GM18858 (cell line): ENCODE results near the gene KCNK10.

Experiments used
- ATAC-seq: cut with Tn5 transposase; IDR thresholded peaks from one replicate; pipeline ENCODE4 v1.9.1; 2021; ENCODE audit not compliant: unreplicated experiment

Gene KCNK10

DNA sequence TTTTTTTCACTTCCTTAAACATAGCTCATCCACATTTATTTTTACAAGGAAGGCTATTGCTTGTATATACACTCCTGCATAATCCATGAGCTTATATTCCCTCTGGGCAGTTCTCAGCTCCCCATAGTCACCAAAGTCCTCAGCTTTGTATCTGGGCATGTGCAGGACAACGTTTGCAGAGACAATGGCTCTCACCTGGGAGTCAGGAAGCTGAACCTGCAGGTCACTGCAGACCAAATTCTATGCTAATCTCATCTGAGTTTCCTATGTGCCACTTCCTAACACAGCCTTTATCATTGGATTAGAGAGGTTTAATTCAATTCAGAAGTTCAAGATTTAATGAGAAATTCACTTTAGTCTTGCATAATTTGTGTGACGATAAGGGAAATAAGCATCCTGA is 131.5 kb downstream of the KCNK10 start:
- ATAC-seq = no peak

DNA sequence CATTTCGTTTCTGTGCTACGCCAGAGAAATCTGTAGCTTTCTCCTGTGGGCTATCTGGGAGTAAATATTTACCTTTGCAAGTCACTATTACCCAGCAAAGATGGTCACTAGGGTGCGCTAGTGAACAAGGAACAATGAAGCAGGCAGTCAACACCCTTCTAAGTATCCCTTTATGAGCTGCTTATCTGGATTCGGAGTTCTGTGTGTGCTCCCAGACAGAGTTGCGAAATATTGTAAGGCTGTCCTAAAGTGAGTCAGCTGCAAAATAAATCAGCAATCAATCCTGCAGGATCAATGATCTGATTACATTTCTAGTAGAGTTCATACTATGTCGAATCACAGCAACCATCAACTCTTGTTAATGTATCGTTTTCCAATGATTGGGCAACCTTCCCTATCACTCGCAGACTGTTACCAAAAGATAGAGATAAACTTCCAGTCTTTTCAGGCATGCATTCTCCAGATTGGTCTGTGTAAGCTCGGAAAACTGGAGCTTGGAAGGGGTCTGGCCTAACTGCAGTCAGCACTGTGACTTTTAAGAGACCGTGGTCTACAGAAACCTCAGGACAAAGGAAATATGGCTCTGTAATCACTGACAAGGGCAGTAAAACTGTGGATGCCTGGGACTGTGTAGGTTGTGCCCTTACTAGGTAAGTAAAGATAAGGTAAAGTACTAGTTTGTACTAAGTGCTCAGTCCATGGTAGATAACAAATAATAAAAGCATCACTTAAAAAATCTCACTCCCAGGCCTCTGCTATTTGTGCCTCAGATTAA is 133.5 kb downstream of the KCNK10 start:
- peak; percentile 89 for ATAC-seq

DNA sequence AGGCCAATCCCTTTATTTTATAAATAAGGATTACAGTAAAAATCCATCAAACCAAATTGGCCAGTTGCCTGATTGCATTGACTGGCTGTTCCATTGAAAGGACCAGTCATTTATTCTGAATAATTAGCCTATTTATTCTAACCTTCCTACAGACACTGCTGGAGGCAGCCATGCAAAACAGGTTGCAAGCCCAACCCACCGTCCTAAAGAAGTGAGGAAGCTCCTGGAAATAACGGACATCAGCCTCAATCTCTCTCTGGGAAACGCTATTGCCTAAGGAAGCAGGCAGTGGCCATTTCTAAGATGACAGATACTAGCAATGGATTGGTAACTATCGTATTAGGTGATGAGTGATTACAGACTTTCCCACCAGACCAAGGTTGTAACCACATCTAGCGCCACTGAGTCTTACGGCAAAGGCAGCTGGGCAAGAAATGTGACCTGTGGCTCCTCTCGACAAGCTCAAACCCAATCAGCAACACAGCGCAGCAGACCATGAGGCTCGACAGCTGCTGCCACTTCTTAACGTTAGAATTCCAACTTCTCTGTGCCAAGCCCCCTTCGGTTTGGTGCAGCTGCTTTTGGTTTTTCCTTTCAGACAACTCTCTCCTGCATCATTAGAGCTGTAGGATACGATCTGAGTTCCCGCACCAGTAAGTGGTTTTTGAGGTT is 134.2 kb downstream of the KCNK10 start:
- ATAC-seq = peak; percentile 32

DNA sequence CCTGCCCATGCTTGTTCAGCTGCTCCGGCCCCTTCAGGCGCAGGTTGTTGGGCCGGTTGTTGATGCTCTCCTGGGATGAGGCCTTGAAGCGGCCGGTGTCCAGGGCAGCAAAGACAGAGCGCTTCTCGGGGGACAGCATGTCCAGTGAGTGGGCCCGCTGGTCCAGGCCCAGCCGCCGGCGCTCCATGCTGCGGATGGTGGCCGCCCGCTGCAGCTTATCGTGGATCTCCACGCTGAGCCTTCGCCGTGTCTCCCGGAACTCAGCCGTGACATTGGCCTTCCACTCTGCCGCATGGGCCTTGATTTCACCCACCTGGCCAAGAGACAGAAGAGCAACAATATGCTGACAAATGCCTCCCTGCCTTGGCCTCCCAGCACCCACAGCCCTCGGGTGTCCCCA is 137.2 kb downstream of the KCNK10 start:
- no peak for ATAC-seq

DNA sequence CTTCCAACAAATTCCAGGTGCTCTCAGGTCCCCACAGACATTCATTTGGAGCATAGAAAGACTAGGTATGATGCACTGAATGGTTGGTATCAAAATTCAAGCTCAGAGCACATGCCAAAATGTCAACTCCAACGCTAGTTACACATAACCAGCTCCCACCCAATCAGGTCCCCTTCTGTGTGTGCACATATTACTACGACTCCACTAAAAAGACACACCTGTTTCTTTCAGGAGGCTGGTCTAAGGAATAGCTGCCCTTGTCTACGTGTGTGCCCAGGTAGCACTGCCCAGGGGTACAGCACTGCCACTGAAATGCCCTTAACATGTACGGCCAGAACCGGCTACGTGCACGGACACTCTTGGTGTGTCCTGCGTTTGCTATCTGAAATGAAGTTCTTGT is 138.1 kb downstream of the KCNK10 start:
- no peak for ATAC-seq

DNA sequence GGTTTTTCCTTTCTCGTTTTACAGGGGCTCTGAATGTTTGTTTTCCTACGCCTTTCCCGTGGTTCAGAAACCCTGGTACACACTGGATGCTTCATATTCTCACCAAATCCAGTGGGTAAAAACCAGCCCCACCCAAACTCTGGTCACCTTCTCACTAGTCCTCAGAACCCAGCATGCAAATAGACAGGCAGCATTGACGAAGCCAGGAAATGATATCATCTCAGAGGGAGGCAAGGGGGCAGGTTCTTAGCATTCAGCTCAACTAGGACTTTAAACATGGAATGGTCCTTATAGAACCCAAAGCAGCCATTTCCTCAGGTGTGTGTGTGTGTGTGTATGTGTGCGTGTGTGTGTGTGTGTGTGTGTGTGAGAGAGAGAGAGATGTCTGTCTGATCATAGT is 142.0 kb downstream of the KCNK10 start:
- peak; percentile 67 for ATAC-seq

DNA sequence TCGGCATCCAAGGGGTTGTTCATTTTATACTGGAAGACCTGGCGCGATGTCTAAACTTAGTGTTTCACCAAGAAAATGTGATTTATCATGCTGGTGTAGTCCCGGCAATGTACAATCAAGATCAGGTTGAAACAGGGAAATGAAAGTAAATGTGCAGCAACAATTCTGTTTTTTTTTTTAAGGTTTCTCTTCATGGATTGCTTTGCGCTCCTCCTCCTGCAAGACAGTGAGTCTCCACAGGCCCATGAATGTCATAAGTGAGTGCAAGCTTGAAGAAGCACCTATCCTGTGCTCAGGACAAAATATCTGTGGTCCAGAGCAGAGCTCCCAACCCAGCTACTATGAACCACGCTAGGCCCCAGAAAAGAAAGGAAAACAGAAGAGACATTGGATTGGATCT is 143.4 kb downstream of the KCNK10 start:
- no peak for ATAC-seq

DNA sequence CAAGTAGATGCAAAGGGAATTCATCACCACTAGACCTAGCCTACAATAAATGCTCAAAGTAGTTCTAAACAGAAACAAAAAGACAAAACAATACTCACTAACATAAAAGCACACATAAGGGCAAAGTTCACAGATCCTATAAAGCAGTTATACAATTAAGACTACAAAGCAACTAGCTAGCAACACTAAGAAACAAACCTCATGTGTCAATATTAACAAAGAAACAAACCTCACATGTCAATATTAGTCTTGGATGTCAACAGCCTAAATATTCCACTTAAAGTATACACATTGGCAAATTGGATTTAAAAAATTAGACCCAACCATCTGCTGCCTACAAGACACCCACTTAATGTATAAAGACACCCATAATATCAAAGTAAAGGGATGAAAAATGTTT is 152.7 kb downstream of the KCNK10 start:
- ATAC-seq = no peak

DNA sequence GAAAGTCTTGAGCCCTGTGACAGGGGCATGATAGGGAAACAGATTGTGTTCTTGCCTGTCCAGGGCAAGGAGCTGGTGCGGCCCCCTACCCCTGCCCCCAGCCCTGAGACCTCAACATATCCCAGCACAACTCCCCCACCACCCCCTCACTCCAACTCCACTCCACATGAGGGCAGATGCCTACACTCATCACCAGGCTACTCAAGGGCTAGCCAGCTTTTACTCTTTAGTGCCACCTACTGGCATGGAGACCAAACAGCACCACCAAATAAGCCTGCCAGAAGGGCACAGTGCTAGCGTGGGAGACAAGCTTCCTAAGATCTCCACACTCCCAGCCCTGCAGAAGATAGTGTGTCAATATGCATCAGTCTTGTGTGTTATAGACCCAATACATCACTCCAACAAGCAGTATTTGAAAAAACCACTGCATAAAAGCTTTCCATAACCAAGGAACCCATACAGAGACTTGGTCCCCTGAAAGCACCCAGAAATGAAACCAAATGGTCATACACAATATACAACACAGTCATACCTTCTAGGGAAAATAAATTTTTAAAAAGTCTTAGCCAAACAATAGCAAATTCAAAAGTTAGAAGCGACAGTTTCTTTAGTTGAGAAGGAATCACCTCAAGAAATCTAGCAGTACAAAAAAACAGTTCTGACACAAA is 154.4 kb downstream of the KCNK10 start:
- peak; percentile 81 for ATAC-seq

DNA sequence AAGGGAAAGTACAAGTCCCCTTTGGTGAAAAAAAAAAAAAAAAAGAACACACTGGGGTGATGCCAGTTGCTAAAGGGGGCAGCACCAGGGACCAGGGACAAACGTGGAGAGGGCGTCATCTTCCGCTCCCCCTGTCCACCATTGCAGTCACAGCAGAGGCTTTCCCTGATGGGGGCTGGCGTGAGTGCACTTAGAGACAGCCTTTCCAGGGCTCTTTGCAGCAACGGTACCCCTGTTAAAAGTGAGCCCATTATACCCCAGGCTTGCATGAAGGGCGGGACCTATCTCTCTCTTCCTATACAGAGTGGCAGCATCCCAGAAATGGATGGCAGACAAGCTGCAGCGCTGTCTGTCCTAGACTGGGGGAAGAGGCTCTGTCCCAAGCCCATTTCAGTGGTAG is 155.0 kb downstream of the KCNK10 start:
- no peak for ATAC-seq

DNA sequence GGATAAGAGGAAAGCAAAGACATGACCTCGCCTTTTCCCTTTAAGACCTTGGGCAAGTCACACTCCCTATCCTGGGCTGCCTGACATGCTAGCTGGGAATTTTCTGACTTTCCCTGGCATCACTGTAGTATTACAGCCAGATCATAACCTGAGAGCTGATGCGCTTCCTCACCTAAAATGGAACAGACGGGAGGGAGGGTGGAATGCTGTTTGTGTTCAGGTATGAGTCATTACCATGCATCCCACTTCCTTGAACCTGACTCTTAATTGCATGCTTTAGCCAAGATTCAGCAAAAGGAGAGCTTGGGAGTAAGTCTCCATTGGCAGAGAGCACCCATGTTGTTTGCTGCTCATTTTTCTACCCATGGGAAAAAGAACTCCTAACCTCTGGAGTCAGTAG is 156.5 kb downstream of the KCNK10 start:
- no peak for ATAC-seq

DNA sequence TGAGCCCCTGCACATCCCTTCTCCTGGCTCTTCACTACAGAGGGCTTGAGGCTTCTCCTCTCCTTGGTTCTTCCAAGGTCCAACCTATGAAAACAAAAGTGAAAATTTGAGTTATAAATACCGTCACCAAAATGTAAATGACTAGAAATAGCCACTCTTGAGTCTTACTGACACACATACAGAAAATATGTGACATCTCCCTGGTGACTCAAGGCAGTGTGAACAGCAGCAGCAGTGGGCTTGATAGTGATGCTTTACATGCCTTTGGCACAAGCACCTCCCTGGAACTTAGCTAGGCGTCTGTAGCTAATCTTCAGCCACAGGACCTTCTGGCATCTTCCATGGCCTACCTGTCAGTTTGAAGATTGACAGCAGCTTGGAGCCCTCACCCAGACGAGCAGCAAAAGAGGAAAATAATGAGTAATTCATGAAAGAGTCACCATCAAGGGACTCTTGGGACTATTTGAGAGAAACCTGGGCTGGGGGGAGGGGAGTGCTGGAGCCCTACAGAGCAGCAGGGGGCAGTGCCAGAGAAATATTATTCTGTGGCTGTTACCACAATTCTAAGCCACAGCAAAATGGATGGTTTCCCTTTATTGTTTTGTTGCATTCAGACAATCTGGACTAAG is 158.0 kb downstream of the KCNK10 start:
- ATAC-seq = no peak

DNA sequence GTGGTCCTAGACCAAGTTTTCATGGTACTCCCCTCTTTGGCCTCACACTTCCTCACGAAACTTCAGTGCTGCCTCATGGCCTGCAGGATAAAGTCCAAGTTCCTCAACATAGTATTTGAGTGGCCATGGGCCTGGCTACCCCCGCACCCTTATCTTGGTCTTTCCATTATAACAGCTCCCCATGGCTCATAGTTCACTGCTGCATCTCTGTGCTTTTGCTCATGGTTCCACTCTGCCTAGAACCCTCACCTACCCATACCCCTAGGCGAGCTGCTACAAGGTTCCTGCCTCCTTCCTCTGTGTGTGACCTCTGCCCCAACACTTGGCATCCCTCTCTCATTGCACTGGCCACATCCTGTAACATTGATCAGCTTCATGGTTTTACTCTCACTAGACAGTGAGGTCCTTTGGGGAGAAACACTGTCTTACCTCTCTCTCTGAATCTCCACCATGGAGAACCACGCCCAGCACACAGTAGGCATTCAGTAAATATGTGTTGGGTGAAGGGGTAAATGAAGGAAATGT is 159.3 kb downstream of the KCNK10 start:
- no peak for ATAC-seq

DNA sequence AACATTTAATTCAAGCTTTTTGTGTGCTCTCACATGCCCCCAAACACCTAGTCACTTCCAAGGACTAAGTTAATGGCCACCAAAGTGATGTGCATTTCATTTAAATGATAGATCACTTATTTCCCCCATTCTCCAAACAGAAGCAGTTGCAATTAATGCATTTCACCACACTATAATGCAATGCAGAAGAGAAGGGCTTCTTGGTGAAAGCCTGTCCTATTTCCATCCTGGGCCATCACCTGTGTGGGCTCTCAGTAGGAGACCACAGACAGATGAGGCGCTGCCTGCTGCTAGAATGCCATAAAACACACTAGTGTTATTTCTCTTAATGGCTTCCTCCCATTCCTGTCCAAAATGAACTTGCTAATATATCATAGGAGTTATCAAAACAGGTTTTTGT is 166.9 kb downstream of the KCNK10 start:
- no peak for ATAC-seq

DNA sequence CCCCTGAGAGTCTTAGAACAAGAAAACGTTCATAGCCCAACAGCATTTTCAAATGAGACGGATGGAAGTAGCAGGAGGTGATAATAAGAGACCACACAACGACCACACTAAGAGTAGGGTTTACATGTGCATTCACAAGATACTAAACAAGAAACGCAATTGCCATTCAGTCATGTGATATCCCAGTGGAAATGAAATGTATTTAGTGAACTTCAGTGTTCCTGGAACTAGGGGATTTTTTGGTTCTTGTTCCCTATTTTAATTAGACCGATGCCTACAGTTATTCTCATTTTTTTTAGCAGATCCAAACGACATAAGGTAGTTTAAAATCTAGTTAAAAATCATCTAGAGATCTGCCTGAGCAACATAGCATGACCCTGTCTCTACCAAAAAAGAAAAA is 168.1 kb downstream of the KCNK10 start:
- no peak for ATAC-seq

DNA sequence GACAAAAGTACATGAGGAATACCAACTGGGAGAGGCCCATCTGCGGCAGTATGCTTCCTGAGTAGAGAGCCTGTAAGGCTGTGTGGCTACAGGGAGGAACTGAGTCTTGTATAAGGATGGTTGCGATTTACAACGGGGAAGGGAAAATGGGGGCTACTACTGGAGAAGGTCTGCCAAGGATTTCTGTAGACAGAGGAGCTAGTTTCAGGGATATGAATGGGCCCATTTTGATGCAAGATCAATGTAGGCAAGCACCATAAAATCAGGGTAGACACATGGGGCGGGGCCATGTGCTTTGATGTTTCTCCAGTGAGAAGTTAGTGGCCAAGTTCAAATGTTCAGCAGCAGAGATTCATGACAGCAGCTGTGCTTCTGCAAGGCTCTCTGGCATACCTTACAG is 168.7 kb downstream of the KCNK10 start:
- no peak for ATAC-seq

DNA sequence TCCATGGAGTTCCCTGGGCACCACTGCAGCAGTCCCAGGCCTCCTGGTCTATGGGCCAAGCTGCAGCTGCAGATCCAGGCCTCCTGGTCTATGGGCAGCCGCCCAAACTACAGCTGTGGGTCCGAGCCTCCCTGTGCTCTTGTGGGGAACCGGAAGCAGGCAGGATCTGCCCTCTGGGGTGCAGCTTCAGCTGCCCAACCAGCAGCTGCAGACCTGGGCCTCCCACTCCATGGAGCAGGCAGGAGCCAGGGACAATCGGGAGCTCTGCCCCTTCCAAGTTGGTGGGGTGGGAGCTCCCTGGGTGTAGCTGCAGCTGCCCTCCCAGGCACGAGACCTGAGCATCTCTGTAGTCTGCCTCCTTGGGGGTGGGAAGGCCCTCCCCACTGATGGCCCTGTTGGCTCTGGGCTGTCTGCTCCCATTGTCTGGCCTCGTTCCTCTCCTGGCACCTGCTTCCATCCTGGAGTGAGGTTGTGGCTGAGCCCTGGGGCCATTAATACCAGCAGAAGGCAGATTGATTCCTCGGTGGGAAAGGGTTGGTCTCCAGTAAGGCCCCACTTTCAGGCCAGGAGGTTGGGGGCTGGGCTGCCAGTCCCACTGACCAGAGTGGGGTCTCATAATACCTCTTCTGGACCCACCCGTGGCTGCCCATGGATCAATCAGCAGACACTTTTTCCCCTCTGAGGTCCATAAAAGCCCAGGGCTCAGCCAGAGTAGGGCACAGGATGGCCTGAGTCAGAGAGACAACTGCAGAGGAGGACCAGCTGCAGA is 176.0 kb downstream of the KCNK10 start:
- no peak for ATAC-seq

DNA sequence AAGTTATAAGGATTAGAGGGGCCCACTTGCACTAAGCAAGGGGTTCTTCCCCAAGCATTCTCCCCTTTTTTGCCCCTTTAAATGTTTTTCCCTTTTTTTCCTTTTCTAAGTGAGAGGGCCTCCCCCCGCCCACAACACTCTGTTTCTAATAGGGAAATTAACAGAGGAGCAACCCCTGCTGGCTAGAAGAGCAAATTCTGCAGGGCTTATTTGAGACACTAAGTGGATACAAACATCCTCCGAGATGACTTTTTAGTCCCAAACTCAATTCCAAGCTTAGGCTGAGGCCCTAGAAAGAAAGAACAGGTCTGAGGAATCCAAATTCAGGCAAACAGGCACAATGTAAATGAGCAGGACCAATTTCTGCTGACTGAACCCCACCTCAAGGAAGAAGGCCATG is 179.3 kb downstream of the KCNK10 start:
- ATAC-seq = no peak

DNA sequence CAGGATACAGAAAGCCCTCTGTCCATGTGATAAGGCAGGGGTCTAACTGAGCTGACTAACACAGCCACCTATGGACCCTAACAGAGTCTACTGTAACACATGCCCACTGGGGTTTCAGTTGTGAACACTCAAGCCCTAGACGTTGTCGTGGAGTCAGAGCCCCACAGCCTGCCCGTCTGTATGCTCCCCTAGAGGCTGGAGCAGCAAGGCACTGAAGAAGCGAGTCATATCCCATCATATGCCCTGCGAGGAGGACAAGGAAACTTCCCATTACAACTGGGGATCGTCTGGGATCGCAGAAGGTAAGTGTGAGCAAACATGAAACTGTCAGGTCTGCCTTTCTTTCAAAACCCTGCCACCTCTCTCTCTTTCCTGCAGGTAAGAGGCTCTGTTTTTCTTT is 180.1 kb downstream of the KCNK10 start:
- no peak for ATAC-seq

DNA sequence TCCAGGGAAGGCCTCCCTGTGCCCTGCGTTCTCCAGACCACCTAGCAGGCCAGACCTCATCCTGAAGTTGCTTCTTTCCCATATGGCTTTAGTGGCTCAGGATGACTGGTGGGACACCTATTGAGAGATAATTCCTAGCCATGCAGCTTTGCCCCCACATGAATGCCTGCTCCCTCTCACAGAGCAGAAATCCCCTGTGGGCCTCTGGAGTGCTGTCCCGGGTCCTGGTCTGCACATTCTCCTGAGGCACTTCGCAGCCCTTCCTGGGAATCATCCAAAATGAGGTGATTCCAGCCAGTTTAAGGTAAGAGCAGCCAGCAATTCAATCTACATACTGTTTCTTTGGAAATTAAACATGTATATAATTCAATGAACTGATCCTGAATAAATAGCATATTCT is 182.2 kb downstream of the KCNK10 start:
- ATAC-seq = no peak

DNA sequence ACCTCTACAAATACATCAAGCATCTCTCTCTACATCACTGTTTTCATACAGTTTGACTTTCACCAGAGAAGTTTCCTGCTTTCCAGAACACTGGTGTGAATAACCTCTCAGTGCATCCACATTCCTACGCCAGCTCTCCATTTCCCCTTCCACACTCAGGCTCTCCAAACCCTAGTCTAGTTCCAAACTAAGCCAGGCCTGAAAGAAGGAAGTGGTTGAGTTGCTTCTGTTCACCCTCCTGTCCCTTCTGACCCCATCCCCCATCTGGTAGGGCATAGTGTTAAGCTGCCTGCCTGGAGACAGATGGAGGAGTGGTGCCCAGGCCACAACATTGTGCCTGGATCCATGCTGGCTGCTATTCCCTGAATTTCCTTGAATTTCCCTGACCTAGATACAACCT is 185.7 kb downstream of the KCNK10 start:
- ATAC-seq = no peak
